ENCODE measurements around the gene PIGW.

Gene PIGW, protein sequence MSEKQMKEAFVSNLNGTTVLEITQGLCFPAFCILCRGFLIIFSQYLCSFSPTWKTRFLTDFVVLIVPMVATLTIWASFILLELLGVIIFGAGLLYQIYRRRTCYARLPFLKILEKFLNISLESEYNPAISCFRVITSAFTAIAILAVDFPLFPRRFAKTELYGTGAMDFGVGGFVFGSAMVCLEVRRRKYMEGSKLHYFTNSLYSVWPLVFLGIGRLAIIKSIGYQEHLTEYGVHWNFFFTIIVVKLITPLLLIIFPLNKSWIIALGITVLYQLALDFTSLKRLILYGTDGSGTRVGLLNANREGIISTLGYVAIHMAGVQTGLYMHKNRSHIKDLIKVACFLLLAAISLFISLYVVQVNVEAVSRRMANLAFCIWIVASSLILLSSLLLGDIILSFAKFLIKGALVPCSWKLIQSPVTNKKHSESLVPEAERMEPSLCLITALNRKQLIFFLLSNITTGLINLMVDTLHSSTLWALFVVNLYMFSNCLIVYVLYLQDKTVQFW

DNA sequence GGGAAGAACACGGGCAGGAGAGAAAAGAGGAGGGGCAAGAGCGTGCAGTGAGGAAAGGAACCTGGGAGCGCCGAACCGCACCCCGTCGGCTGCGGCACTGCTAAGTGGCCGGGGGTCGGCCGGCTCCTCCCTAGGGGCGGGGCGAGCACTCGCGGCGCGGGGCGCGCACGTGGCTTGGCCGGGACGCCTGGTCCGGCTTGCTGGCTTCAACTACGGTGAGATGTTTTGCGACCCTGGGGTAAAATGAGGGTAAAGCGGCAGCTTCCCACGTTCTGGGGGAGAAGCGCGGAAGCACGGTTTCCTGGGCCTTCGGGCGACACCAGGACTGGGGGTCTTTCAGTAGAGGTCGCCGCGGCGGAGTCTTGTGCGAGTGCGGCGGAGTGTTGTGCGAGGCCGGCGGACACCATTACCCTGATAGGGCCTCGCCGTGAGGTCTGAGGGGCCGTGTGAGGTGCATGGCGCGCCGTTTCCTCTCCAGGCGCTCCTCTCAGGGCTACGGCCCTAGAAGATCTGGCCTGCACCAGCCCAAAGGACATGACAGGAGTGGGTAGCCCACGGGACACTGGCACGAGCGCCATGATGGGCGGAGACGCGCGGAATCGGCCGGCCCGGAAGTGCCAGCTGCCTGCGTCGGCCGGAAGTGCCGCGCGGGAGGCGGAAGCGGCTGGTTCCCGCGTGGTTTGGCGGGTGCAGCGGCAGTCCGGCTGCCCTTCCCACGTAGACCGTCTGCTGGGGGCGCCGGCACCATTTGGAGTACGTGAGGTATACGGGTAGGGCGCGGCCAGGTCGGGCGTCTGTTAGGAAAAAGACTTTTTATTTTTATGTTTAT is at the start of gene PIGW, which contains the start of gene MYO19:
Gene PIGW (plus strand): TSS at position 148 of the 829 bp plus-strand sequence. CDS start 2,115 bp downstream, outside the sequence.
Gene MYO19 (minus strand): TSS at position 29 of the 829 bp plus-strand sequence. CDS start 2,330 bp downstream, outside the sequence.
- FAIRE-seq: no peak
- DNase-seq (ENCODE audit: insufficient read length, low spot score): peak; percentile 81
- TF ChIP-seq POLR2A (IDR thresholded peaks at IDR 0.05; ENCODE audit: low read depth, low read length): peak; percentile 80

DNA sequence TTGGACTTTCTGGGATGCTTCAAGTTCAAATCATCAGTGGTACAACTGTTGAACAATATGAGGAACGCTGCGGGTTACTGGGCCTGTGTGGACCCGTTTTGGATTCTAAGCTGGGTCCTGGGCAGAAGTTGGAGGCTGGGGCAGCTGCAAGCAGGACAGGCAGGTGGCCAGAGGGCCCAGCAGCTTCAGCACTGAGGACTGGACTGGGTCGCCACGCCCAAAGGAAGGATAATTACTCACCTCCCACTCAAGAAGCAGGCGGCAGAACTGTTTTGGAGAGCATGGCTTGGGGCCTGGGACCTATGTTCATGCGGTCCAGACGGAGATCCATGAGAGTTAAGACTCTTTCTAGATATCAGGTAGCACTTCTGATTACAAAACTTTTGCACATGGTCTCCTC is 49.8 kb upstream of the PIGW start:
- FAIRE-seq: no peak
- DNase-seq (ENCODE audit: insufficient read length, low spot score): no peak
- TF ChIP-seq POLR2A (IDR thresholded peaks at IDR 0.05; ENCODE audit: low read depth, low read length): no peak

DNA sequence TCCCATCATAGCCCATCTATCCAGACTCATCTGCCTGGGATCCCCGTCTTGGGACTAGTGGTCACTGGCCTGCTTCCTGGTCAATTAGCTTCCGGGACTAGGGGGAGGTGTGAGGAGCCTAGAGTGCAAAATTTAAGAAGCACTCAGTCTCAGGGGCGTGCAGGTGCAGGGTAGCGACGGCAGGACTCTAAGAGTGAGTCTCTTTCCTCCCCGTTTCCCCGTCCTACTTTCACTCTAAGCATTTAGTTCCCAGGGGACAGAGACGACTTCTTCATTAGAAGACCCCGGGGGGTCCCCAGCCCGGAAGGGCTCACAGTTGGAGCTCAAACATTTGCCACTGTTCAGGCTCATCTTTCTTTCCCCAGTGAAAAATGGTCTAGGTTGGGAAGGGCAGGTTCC is 49.0 kb upstream of the PIGW start:
- DNase-seq (ENCODE audit: insufficient read length, low spot score) (no peak), FAIRE-seq (no peak)
- TF ChIP-seq POLR2A (IDR thresholded peaks at IDR 0.05; ENCODE audit: low read depth, low read length): no peak

DNA sequence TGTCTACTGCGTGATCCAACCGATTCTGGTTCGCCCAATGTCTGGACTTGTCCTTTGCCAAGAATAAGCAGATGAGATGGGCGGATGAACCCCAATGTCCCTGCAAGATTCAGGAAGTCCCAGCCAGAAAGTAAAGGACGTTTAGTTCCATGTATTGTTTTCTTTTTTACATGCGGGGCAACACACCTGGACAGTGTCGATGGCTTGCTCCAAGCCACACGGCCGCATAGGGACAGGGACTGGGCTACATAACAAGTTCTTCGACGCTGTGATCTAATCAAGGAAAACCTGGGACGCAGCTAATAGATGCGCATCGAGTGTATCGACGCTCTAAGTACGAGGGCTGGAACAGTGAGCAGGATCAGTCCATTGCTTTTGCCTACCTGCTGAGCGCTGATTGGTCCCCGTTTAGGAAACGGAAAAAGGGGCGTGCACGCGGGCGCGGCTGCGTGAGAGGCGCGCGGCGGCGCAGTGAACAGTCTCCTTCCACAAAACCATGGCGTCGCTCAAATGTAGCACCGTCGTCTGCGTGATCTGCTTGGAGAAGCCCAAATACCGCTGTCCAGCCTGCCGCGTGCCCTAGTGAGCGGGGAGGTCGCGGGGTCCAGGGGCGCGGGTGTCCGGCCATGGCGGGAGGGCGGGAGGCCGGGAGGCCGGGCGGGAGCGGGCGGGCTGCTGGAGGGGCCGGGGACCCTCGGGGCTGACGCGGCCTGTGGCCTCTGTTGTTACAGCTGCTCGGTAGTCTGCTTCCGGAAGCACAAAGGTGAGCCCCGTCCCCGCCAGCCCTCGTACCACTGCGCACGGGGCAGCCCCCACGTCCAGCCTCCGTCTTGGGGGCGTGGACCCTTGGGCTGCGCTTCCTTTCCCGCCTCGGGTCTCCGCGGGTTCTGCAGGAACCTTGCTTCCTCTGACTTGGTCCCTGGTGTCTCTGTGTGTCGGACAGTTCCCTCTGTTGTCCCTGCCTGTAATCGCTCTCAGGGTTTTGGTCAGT is 48.3 kb upstream of the PIGW start, which contains the start of gene ZNHIT3:
Gene ZNHIT3 (plus strand): TSS at position 478 of the 991 bp plus-strand sequence. CDS start 19 bp downstream, at position 497.
- peak; percentile 82 for TF ChIP-seq POLR2A (IDR thresholded peaks at IDR 0.05; ENCODE audit: low read depth, low read length)
- FAIRE-seq (no peak), DNase-seq (ENCODE audit: insufficient read length, low spot score) (peak; percentile 97)

DNA sequence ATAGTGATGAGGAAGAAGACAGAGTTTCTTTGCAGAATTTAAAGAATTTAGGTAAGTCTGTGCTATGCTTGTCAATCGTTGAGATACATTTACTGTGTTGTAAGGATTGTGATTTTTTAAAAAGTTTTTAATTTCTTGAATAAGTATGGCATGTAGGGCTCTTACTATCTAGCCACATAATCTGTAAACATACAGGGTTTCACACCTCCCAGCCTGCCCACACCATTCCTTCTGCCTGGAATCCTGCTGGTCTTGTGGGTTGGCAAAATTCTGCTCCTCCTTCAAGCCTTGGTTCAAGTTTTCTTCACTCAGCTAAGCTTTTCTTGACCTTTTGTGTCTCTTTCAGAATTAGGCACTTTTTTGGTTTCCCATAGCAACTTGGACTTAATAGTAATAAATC is 40.8 kb upstream of the PIGW start:
- no peak for TF ChIP-seq POLR2A (IDR thresholded peaks at IDR 0.05; ENCODE audit: low read depth, low read length)
- DNase-seq (ENCODE audit: insufficient read length, low spot score): no peak
- no peak for FAIRE-seq

DNA sequence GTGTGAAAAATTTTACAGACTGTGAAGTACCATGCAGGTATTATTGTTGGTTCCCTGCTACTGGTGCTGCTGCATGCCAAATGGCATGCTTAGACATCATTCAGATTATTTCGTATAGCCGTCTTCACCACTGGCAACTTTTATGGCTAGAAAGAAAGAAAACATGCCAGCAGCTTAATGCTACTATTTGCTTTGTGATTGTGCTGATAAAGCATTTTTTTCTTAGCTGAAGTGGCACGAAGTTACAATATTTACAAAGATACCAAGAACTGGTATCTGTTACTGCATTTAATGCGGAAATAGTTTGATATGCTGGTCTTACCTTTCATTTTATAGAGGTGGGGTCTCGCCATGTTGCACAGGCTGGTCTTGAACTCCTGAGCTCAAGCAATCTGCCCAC is 40.1 kb upstream of the PIGW start:
- FAIRE-seq (no peak), DNase-seq (ENCODE audit: insufficient read length, low spot score) (no peak)
- no peak for TF ChIP-seq POLR2A (IDR thresholded peaks at IDR 0.05; ENCODE audit: low read depth, low read length)

DNA sequence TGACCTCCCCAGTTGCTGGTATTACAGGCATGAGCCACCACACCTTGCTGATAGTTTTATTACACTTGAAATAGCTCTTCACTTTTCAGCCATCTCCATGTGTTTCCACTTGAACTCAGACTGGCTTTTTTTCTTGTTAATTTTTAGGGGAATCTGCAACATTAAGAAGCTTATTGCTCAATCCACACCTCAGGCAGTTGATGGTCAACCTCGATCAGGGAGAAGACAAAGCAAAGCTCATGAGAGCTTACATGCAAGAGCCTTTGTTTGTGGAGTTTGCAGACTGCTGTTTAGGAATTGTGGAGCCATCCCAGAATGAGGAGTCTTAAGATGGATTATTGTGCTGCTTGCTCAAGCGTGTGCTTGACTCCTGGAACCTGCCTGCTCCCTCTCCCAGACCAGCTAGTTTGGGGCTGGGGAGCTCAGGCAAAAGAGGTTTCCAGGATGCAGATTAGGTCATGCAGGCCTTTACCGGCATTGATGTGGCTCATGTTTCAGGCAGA is 39.7 kb upstream of the PIGW start:
- no peak for FAIRE-seq
- no peak for DNase-seq (ENCODE audit: insufficient read length, low spot score)
- TF ChIP-seq POLR2A (IDR thresholded peaks at IDR 0.05; ENCODE audit: low read depth, low read length): no peak

DNA sequence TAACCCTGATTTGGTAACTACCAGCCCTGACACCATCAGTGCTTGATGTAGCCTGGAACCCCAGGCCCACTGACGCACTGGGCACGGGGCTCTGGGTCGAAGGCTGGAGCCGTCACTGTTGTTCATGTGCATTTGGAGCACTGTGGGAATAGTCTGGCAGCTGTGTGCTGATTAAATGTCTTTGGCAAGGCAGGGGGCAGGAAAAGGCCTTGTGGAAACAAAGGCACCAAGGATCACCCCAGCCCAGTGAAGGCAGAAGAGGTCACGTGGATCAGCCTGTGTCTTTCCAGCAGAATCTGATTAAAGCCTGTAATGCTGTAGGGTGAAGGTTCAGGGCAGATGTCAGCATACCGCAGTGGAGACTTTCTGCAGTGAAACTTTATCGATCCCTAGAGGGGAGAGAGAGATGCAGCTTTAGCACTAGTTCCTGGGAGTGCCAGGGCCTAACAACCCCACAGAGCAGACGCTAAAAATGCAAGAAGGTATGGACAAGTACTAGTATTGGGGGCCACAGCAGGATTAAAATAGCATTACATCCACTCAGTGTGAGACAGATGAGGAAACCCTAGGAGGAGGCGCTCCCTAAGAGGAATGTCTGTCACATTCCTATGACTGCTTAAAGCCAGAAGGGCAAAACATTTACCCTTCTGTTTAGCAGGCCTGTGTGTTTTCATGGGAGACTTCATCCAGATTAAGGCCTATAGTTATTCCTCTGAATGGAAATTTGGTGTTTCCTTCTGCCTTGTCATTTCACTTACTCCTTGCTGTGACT is 38.6 kb upstream of the PIGW start:
- FAIRE-seq: no peak
- DNase-seq (ENCODE audit: insufficient read length, low spot score): no peak
- no peak for TF ChIP-seq POLR2A (IDR thresholded peaks at IDR 0.05; ENCODE audit: low read depth, low read length)

DNA sequence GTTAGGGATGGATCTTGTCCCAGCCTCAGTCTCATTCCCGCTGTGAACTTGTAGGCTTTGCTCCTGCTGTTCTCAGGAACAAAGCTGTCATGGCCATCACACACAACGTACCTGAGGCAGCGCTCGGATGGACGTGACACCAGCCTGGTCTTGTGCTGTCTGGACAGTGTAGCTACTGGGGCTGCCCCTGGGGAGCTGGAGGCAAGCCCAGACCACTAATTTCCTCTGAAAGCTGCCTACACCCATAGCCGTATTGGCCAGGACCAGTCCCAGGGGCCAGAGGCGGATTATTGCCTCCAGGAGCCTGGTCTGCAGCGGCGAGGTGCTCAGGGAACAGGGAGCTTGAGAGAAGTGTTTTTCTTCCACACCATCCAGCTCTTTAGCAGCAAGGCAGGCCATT is 36.6 kb upstream of the PIGW start:
- no peak for DNase-seq (ENCODE audit: insufficient read length, low spot score)
- no peak for FAIRE-seq
- TF ChIP-seq POLR2A (IDR thresholded peaks at IDR 0.05; ENCODE audit: low read depth, low read length): no peak

DNA sequence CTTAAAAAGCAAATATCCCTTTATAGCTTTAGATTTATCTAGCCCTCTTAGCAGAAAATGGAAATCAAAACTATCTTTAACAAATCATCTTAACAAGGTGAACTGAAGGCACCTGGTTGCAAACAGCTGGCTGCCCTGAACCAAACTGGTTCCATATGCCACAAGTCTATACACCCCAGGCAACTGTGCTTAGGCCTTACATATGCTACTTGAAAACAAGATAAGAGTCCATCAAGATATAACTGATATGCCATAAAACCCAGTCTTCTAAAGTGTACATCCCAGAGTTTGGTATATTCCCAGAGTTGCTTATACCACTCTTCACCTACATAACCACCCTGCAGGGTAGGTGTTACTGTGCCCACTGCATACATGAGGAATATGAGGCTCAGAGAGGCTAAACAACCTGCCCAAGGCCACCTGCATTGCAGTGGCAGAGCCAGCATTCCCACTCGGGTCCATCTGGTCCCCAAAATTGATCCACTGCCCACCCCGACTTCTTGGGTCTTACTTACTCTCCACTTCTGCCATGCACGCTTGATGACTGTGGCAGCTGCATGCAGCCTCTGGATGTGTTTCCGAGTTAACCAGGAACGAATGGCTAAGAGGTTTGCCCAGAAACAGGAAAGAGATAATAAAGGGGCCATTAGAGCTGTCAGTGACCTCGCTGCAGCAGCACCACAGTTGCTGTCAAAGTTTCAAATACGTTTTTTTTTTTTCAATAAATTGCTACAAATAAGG is 36.1 kb upstream of the PIGW start:
- TF ChIP-seq POLR2A (IDR thresholded peaks at IDR 0.05; ENCODE audit: low read depth, low read length): no peak
- DNase-seq (ENCODE audit: insufficient read length, low spot score) (no peak), FAIRE-seq (no peak)

DNA sequence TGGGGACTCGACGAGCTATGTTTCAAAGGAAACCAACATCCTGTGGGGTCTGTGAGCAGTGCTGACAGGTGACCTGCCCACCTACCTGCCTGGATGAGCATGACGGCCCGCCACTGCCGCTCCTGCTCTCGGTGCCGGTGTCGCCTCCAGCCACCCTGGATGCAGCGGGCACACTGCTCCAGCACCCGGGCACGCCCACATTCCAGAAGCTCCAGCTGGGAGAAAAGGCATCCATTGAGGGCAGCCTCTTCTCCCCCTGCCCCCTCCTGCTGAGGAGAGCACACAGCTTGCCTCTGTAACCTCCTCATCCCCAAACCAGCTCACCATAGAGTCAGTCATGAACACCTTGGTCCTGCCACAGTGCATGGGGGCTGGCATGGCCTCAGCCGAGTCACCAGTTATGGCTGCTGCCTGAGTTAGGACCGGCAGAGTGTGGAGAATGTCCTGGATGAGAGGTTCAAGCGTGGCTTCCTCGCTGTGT is 34.0 kb upstream of the PIGW start:
- no peak for TF ChIP-seq POLR2A (IDR thresholded peaks at IDR 0.05; ENCODE audit: low read depth, low read length)
- FAIRE-seq: no peak
- DNase-seq (ENCODE audit: insufficient read length, low spot score): no peak
